Right lobe of liver (tissue), 4 donors: ENCODE data around the gene FGF22.

Experiments
- POLR2A ChIP-seq: fragments of 450-650 bp; IDR thresholded peaks from one replicate; pipeline ENCODE4 v1.6.1; 2017; ENCODE audit warnings: antibody characterized with exemption, mild to moderate bottlenecking
- TF ChIP-seq, protein P1 (sequence below), 4 donors: fragments of 200-600 bp in 3 of 4; fragments of 450-650 bp in 1 of 4; IDR thresholded peaks; one replicate each; pipeline versions ENCODE4 v1.5.1 to v1.8.0; 2016 to 2022; ENCODE audit warnings: antibody characterized with exemption in 4 of 4, mild to moderate bottlenecking in 2 of 4
- donor health status: DM: no; HTN: no; CAD: no.
- donor health status: DM: no; HTN: no; CAD: no.
- donor health status: DM: no; HTN: yes; CAD: no.

DNA sequence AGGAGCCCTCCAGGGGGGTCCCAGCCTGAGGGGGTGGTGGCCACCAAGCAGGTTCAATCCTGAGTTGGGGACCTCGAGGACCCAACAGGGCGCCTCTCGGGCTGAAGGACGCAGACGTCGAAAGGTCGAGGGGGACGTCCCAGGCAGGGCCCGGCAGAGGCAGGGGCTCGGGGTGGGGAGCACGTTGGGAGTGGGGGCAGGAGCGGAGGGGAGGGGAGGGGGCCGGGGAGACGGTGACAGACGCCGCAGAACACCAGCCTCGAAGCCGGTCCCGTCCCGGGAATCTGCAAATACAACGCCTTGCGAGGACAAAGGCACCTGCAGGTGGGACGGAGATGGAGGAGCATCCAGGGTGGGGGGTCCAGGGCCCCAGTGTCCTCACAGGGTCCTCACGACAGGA, 4.1 kb downstream of the FGF22 start:
- TF ChIP-seq, protein P1, sequence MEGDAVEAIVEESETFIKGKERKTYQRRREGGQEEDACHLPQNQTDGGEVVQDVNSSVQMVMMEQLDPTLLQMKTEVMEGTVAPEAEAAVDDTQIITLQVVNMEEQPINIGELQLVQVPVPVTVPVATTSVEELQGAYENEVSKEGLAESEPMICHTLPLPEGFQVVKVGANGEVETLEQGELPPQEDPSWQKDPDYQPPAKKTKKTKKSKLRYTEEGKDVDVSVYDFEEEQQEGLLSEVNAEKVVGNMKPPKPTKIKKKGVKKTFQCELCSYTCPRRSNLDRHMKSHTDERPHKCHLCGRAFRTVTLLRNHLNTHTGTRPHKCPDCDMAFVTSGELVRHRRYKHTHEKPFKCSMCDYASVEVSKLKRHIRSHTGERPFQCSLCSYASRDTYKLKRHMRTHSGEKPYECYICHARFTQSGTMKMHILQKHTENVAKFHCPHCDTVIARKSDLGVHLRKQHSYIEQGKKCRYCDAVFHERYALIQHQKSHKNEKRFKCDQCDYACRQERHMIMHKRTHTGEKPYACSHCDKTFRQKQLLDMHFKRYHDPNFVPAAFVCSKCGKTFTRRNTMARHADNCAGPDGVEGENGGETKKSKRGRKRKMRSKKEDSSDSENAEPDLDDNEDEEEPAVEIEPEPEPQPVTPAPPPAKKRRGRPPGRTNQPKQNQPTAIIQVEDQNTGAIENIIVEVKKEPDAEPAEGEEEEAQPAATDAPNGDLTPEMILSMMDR (IDR thresholded peaks at IDR 0.05), result no peak
- TF ChIP-seq POLR2A, result no peak
